Right atrium auricular region (tissue), 2 donors: Measurements from ENCODE around the gene GIGYF2. TPM values are rescaled to one million over a fixed set of nuclear protein-coding genes. Genes with fewer than 3 reads are reported as not detected.

Experiments
- DNase-seq: peaks from one replicate; pipeline ENCODE4 v3.0.0-alpha.2; 2019; ENCODE audit warnings: low spot score
- H3K27ac ChIP-seq, 2 donors: fragments of 200-600 bp; sonication (generic); 1 replicate in 1 of 2; 2 replicates in 1 of 2; pipeline ENCODE4 v1.5.1; 2016 to 2019
- H3K27me3 ChIP-seq, 2 donors: fragments of 200-600 bp; sonication (generic); one replicate each; pipeline versions ENCODE4 v1.5.1 to v1.6.0; 2017 to 2019
- H3K36me3 ChIP-seq: fragments of 200-600 bp; sonication (generic); one replicate; pipeline ENCODE4 v1.5.1; 2016
- H3K4me1 ChIP-seq, 2 donors: fragments of 200-600 bp; sonication (generic); one replicate each; pipeline versions ENCODE4 v1.5.1 to v1.6.0; 2017 to 2019
- H3K4me3 ChIP-seq, 2 donors: fragments of 200-600 bp; sonication (generic); 1 replicate in 1 of 2; 2 replicates in 1 of 2; pipeline ENCODE4 v1.5.1; 2017 to 2019; ENCODE audit warnings: mild to moderate bottlenecking in 1 of 2, moderate library complexity in 1 of 2
- H3K9me3 ChIP-seq, 2 donors: fragments of 200-600 bp; sonication (generic); one replicate each; pipeline ENCODE4 v1.5.1; 2019
- total RNA-seq, 2 donors: library from RNA; depleted of rRNA; stranded (reverse); fragments of >200 nt; gene quantifications; one replicate each; pipeline ENCODE4 v1.1.0, GENCODE V29; 2016
- TF ChIP-seq, protein P1 (sequence below), 2 donors: fragments of 200-600 bp; sonication (generic); IDR thresholded peaks; one replicate each; pipeline ENCODE4 v1.5.1; 2019; ENCODE audit warnings: antibody characterized with exemption in 2 of 2

GIGYF2 gene
- total RNA-seq, 2 donors from 2014 or later = 48.4 to 57.1 TPM

DNA sequence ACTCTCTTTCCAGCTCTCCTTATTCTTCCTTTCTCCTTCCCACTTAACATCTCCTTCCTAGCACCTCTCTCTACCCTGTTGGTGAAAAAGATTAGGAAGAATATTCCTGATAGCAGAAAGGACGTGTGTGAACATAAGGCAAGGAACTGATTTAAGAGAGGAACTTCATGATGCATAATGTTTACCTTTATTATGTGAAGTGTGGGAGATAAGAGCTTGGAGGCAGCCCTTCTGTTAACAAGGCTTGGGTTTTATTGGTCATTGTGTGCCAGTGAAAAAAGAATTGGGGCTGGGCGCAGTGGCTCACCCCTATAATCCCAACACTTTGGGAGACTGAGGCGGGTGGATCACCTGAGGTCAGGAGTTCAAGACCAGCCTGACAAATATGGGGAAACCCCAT is 44.8 kb downstream of the GIGYF2 start:
- peaks cover 9% of the 10 kb centered on the region for H3K36me3 ChIP-seq
- H3K27me3 ChIP-seq = no peaks in the 10 kb centered on the region
- no peaks in the 10 kb centered on the region for H3K4me1 ChIP-seq
- no peaks in the 10 kb centered on the region for H3K9me3 ChIP-seq
- TF ChIP-seq, protein P1, sequence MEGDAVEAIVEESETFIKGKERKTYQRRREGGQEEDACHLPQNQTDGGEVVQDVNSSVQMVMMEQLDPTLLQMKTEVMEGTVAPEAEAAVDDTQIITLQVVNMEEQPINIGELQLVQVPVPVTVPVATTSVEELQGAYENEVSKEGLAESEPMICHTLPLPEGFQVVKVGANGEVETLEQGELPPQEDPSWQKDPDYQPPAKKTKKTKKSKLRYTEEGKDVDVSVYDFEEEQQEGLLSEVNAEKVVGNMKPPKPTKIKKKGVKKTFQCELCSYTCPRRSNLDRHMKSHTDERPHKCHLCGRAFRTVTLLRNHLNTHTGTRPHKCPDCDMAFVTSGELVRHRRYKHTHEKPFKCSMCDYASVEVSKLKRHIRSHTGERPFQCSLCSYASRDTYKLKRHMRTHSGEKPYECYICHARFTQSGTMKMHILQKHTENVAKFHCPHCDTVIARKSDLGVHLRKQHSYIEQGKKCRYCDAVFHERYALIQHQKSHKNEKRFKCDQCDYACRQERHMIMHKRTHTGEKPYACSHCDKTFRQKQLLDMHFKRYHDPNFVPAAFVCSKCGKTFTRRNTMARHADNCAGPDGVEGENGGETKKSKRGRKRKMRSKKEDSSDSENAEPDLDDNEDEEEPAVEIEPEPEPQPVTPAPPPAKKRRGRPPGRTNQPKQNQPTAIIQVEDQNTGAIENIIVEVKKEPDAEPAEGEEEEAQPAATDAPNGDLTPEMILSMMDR (IDR thresholded peaks at IDR 0.05) = no peak
- H3K27ac ChIP-seq = no peak overlapping the region
- no peak for DNase-seq
- no peak overlapping the region for H3K4me3 ChIP-seq

DNA sequence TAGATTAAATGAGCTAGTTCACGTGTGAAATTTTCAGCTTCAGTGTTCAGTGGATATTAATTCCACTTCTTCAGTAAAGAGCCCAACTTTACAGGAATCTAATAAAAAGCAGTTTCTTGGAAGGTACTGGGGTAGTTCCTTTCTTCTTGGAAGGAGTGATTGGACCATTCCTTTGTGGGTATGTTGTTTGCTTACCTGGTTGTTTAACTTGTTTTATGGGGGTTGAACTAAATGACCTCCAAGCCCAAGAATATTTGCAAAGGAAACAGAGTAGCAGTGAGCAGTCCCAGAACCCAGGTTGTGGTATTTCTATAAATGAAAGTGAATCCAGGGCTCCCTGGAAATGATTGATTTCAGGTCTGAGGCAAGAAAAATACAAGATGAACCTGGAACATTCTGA is 47.8 kb downstream of the GIGYF2 start:
- Histone ChIP-seq H3K4me3 (no peak overlapping the region), H3K27ac (no peak overlapping the region), H3K36me3 (peaks cover 29% of the 10 kb centered on the region), H3K27me3 (no peaks in the 10 kb centered on the region), H3K9me3 (no peaks in the 10 kb centered on the region), H3K4me1 (no peaks in the 10 kb centered on the region)
- DNase-seq = no peak
- TF ChIP-seq, protein P1 (IDR thresholded peaks at IDR 0.05) = no peak

DNA sequence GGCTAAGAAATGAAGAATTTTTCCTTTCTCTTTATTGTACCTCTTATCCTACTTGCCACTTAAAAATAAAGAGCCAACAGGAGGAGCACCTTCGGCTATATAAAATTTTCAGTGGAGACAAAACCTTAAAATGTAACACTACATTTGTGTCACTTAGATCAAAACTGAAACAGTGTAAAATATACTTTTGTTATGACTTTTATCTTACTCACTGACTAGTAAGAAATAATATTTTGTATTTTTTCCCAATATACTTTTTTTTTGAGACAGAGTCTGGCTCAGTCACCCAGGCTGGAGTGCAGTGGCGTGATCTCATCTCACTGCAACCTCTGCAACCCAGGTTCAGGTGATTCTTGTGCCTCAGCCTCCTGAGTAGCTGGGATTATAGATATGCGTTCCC is 50.9 kb downstream of the GIGYF2 start:
- Histone ChIP-seq H3K4me1 (no peaks in the 10 kb centered on the region), H3K27ac (no peak overlapping the region), H3K36me3 (peaks cover 38% of the 10 kb centered on the region), H3K27me3 (no peaks in the 10 kb centered on the region), H3K9me3 (no peaks in the 10 kb centered on the region), H3K4me3 (no peak overlapping the region)
- DNase-seq = no peak
- TF ChIP-seq, protein P1 (IDR thresholded peaks at IDR 0.05) = no peak

DNA sequence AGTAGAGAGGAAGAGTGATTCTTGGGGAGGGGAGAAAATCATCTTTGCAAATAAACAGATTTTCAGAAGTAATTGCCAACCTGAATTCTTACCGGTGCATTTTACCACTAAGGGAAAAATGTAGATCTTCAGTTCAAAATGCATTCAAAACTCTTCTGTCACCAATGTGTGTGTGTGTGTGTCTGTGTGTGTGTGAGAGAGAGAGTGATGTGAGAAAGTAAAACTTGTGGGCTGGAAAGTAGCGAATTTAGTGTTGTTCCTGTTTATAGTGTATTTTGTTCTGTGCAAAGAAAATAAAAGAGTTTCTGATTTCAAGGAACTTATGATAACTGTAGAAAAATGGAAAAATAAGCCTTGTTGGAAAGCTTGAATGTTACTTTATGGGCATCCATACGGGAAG is 52.2 kb downstream of the GIGYF2 start:
- Histone ChIP-seq H3K4me3 (no peak overlapping the region), H3K27ac (no peak overlapping the region), H3K9me3 (no peaks in the 10 kb centered on the region), H3K36me3 (peaks cover 38% of the 10 kb centered on the region), H3K4me1 (no peaks in the 10 kb centered on the region), H3K27me3 (no peaks in the 10 kb centered on the region)
- DNase-seq = no peak
- TF ChIP-seq, protein P1 (IDR thresholded peaks at IDR 0.05) = no peak

DNA sequence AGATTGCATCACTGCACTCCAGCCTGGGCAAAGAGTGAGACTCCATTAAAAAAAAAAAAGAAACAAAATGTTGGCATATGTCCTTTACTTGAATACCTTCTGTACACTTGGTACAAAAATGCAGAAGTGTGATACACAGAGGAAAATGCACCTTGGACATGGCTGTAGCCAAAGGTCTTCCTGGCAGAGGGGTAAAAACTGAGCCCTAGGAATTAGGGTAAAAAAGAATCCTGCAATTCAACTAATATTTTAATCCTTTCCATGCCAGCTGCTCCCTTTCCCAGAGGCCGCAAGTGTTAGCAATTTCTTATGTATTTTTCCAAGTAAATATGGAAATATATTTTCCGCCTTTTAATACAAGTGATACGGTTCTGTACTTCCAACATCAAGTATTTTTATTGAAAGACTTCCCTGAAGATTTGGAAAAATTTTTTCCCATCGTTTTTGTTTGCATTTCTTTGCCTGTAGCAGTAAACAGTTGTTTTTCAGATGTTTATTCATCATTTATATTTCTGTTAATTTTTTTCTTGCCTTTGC is 53.1 kb downstream of the GIGYF2 start:
- no peak overlapping the region for H3K27ac ChIP-seq
- no peaks in the 10 kb centered on the region for H3K9me3 ChIP-seq
- no peaks in the 10 kb centered on the region for H3K4me1 ChIP-seq
- no peak overlapping the region for H3K4me3 ChIP-seq
- no peak for DNase-seq
- no peaks in the 10 kb centered on the region for H3K27me3 ChIP-seq
- H3K36me3 ChIP-seq = peaks cover 35% of the 10 kb centered on the region
- TF ChIP-seq, protein P1 (IDR thresholded peaks at IDR 0.05) = no peak

DNA sequence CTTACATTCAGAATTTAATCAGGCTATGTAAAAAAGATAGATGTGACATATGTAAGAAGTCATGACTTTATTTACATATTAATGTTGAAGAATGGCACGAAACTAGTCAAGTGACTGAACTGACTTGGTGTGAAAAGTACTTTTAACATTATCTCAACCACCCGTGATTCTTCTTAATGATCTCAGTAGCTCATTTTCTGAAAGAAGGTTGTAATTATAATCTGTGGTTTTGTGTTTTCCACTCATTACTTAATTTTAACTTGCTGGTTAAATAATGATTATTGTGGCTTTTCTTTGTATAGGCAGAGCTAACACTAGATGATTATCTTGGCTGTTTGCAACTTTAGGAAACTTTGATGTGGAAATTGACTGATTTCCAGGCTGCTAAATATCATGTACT is 60.8 kb downstream of the GIGYF2 start:
- Histone ChIP-seq H3K36me3 (peaks cover 32% of the 10 kb centered on the region), H3K4me3 (no peak overlapping the region), H3K27me3 (no peaks in the 10 kb centered on the region), H3K9me3 (no peaks in the 10 kb centered on the region), H3K27ac (no peak overlapping the region), H3K4me1 (no peaks in the 10 kb centered on the region)
- TF ChIP-seq, protein P1 (IDR thresholded peaks at IDR 0.05) = no peak
- no peak for DNase-seq
